GM12878 (cell line): ENCODE measurements around the gene FAF1. TPM values are rescaled to one million over a fixed set of nuclear protein-coding genes. Genes with fewer than 3 reads are reported as not detected.

ENCODE experiments used
- ATAC-seq: fragments of 200-7000 bp; cut with Tn5 transposase; 3 replicates; pipeline ENCODE4 v1.9.1; 2020; ENCODE audit warnings: mild to moderate bottlenecking, moderate library complexity
- BruUV-seq: library from RNA; stranded (reverse); fragments of 400-500 nt; replicated peaks from 2 replicates; lab custom pipeline; 2021; lab: Mats Ljungman, UMichigan
- CTCF ChIA-PET: fragments of 300-600 bp; sonication (Branson Sonifier 250); formaldehyde crosslinking; extraction: SDS; loops from one replicate; lab custom pipeline; 2021; ENCODE audit warnings: inconsistent platforms; lab: Yijun Ruan, JAX
- POLR2A ChIA-PET: fragments of 350-600 bp; formaldehyde crosslinking; extraction: SDS; loops from one replicate; lab custom pipeline; 2021; ENCODE audit warnings: inconsistent platforms; lab: Charles Lee
- RAD21 ChIA-PET: fragments of 300-600 bp; sonication (Branson Sonifier 250); formaldehyde crosslinking; loops from one replicate; lab custom pipeline; 2023; ENCODE audit warnings: antibody characterized with exemption; ENCODE audit not compliant: unreplicated experiment; lab: Charles Lee
- SMC1A ChIA-PET: fragments of 300-600 bp; sonication (Branson Sonifier 250); formaldehyde crosslinking; loops from one replicate; lab custom pipeline; 2023; ENCODE audit not compliant: unreplicated experiment, uncharacterized antibody; lab: Charles Lee
- DNase-seq: peaks from one replicate; pipeline ENCODE4 v3.0.0-alpha.2; 2011; ENCODE audit warnings: low read depth, low spot score
- FAIRE-seq: peaks from 3 replicates; lab custom pipeline; 2011; peaks lifted over from hg19 to GRCh38; lab: Jason Lieb, UNC
- H2AFZ ChIP-seq: 2 replicates; pipeline ENCODE4 v1.6.0; 2011; ENCODE audit warnings: low read depth, low read length, control low read depth; ENCODE audit not compliant: control insufficient read depth
- H3K27ac ChIP-seq: 2 replicates; pipeline ENCODE4 v1.5.1; 2011; ENCODE audit warnings: control low read depth; ENCODE audit not compliant: control insufficient read depth, insufficient read depth
- H3K27me3 ChIP-seq, 2 experiments: replicated peaks in 1 of 2; 2 replicates each; pipeline versions ENCODE4 v1.6.0 to v1.6.1; 2011; ENCODE audit warnings: low read length in 1 of 2; ENCODE audit not compliant: control insufficient read depth in 2 of 2, insufficient read depth in 2 of 2
- H3K36me3 ChIP-seq, 2 experiments: 2 replicates each; pipeline ENCODE4 v1.5.1; 2011; ENCODE audit warnings: low read length in 1 of 2; ENCODE audit not compliant: control insufficient read depth in 2 of 2, insufficient read depth in 2 of 2
- H3K4me1 ChIP-seq: 2 replicates; pipeline ENCODE4 v1.6.1; 2011; ENCODE audit warnings: mild to moderate bottlenecking, low read length, moderate library complexity, mixed read lengths; ENCODE audit not compliant: control insufficient read depth, insufficient read depth
- H3K4me2 ChIP-seq: 2 replicates; pipeline ENCODE4 v1.6.0; 2011; ENCODE audit warnings: control low read depth; ENCODE audit not compliant: control insufficient read depth, insufficient read depth
- H3K4me3 ChIP-seq: fragments of 200-600 bp; sonication (generic); 2 replicates; pipeline ENCODE4 v1.5.1; 2016
- H3K79me2 ChIP-seq: 2 replicates; pipeline ENCODE4 v1.6.0; 2011; ENCODE audit warnings: low read length; ENCODE audit not compliant: control insufficient read depth, insufficient read depth
- H3K9ac ChIP-seq: 2 replicates; pipeline ENCODE4 v1.8.0; 2011; ENCODE audit warnings: low read length, control low read depth, mixed read lengths; ENCODE audit not compliant: control insufficient read depth, insufficient read depth
- H3K9me3 ChIP-seq: replicated peaks from 3 replicates; pipeline ENCODE4 v1.5.1; 2011; ENCODE audit warnings: mild to moderate bottlenecking, low read length; ENCODE audit not compliant: control insufficient read depth, insufficient read depth
- H4K20me1 ChIP-seq: 2 replicates; pipeline ENCODE4 v1.6.0; 2011; ENCODE audit not compliant: control insufficient read depth, insufficient read depth
- IKZF1 ChIP-seq: fragments of 450-650 bp; conservative IDR thresholded peaks from 2 replicates; pipeline ENCODE4 v1.6.1; 2017; ENCODE audit warnings: antibody characterized with exemption, mild to moderate bottlenecking
- IRF5 ChIP-seq: fragments of 450-650 bp; IDR thresholded peaks from 2 replicates; pipeline ENCODE4 v1.6.1; 2017; ENCODE audit warnings: borderline replicate concordance
- KDM1A ChIP-seq: fragments of 200-600 bp; sonication (generic); IDR thresholded peaks from 2 replicates; pipeline ENCODE4 v1.6.1; 2016; ENCODE audit warnings: borderline replicate concordance
- PKNOX1 ChIP-seq: fragments of 450-650 bp; IDR thresholded peaks from 2 replicates; pipeline ENCODE4 v1.6.1; 2016; ENCODE audit warnings: mild to moderate bottlenecking
- REST ChIP-seq: IDR thresholded peaks from 2 replicates; pipeline ENCODE4 v1.6.1; 2012; ENCODE audit warnings: mild to moderate bottlenecking, low read depth, low read length
- SMC3 ChIP-seq: IDR thresholded peaks from 2 replicates; pipeline ENCODE4 v1.6.1; 2011; ENCODE audit warnings: low read length, improper control_type of control experiment, borderline replicate concordance
- USF1 ChIP-seq: IDR thresholded peaks from 2 replicates; pipeline ENCODE4 v1.6.1; 2011; ENCODE audit warnings: borderline replicate concordance, low read depth, mild to moderate bottlenecking, moderate library complexity, mixed read lengths, low read length; ENCODE audit not compliant: insufficient read depth; ENCODE audit errors: extremely low read length
- YY1 ChIP-seq: IDR thresholded peaks from 2 replicates; pipeline ENCODE4 v1.6.1; 2011; ENCODE audit warnings: low read depth, mild to moderate bottlenecking, low read length
- ZNF24 ChIP-seq: fragments of 450-650 bp; IDR thresholded peaks from 2 replicates; pipeline ENCODE4 v1.6.1; 2017; ENCODE audit warnings: antibody characterized with exemption, mild to moderate bottlenecking
- ZZZ3 ChIP-seq: IDR thresholded peaks from 2 replicates; pipeline ENCODE4 v1.6.1; 2011; ENCODE audit warnings: low read depth; ENCODE audit not compliant: control insufficient read depth, insufficient read length
- WGBS: methylation state at CpG from one replicate; pipeline ENCODE4 v1.1.6; 2016; ENCODE audit warnings: low lambda C conversion rate; ENCODE audit not compliant: insufficient replicate concordance, insufficient coverage; ENCODE audit errors: missing lambda C conversion rate; 5-methylcytosine and 5-hydroxymethylcytosine counted together
- in situ Hi-C: fragments of 300-500 bp; cut with MboI; formaldehyde crosslinking; loops from 9 replicates; pipeline ENCODE4 v1.14.3; 2018; ENCODE audit warnings: mixed read lengths
- intact Hi-C: fragments of 100-400 bp; cut with micrococcal nuclease; formaldehyde crosslinking; loops from one replicate; pipeline ENCODE4 v1.14.2; 2022; ENCODE audit not compliant: unreplicated experiment
- polyA plus RNA-seq, 11 experiments: library from polyadenylated mRNA; depleted of rRNA in 4 of 11; unstranded in 6 of 11; stranded (reverse) in 5 of 11; fragments of >200 nt; fragmentation: Nextera tagmentation in 4 of 11; fragmentation: Illumina TruSeq in 1 of 11; extraction: Ambion mirVana in 4 of 11; extraction: Trizol in 1 of 11; gene quantifications; 1 replicate in 1 of 11; 2 replicates in 10 of 11; pipeline versions ENCODE4 v1.2.1 to v1.2.3, GENCODE V29; 2011 to 2016; ENCODE audit warnings: inconsistent platforms in 2 of 11, missing spikeins in 2 of 11, low read depth in 1 of 11
- total RNA-seq, 4 experiments: library from RNA; depleted of rRNA in 3 of 4; stranded (reverse); fragments of >200 nt in 3 of 4; fragmentation: Illumina TruSeq in 1 of 4; extraction: Trizol in 1 of 4; gene quantifications; 2 replicates each; pipeline versions ENCODE4 v1.2.1 to v1.2.3, GENCODE V29; 2013 to 2021

The FAF1 gene
- total and polyA plus RNA-seq, 10 of the 15 experiments (the other 5 are each of a cell fraction or from before 2014, with no cell fraction given) = 8.6 to 54.5 (median 23.7) TPM

- TF ChIP-seq ZNF24 = no peak
- TF ChIP-seq REST = no peak
- TF ChIP-seq USF1 = no peak
Measured at GRCh38 chr1:50476800-50477199, 483.3 kb downstream of the FAF1 start (continued).

GRCh38 chr1:50474859-50475809 is 484.9 kb downstream of the FAF1 start:
- Histone ChIP-seq H3K36me3 (peaks cover 4 to 5% of the 10 kb centered on the region in 2 experiments; a peak in 3 of 4 replicates), H3K4me2 (no peak overlapping the region), H3K4me1 (no peaks in the 10 kb centered on the region), H3K79me2 (no peaks in the 10 kb centered on the region), H3K9ac (no peak overlapping the region), H3K4me3 (no peak overlapping the region), H4K20me1 (no peaks in the 10 kb centered on the region), H3K27ac (no peak overlapping the region), H2AFZ (no peak overlapping the region), H3K27me3 (no peaks in the 10 kb centered on the region), H3K9me3 (no peaks in the 10 kb centered on the region)
- ChIA-PET RAD21 (no interaction called here), CTCF (no interaction called here), SMC1A (interaction anchor here (1.5 kb wide), 2 partner anchors 10 to 26 kb away, joined by 3 read pairs; no protein-coding TSS in a partner anchor), POLR2A (no interaction called here)
- WGBS = 92% methylated on average over 7 of the region's 7 CpGs
- intact Hi-C loops = no loop called here
- in situ Hi-C loops = no loop called here
- no TSS peak for BruUV-seq
- FAIRE-seq (no peak), ATAC-seq (no peak), DNase-seq (no peak)
- no peak for TF ChIP-seq YY1
- TF ChIP-seq KDM1A = no peak
- TF ChIP-seq PKNOX1 = no peak
- no peak for TF ChIP-seq ZZZ3
- no peak for TF ChIP-seq IKZF1
- no peak for TF ChIP-seq SMC3
- no peak for TF ChIP-seq IRF5
